Sigmoid colon (tissue), 4 donors: Measurements from ENCODE around the gene COL3A1.

ENCODE experiments used
- EP300 ChIP-seq, 4 donors: sonication (generic); formaldehyde crosslinking; IDR thresholded peaks; one replicate each; pipeline ENCODE4 v1.6.1; 2017; ENCODE audit warnings: antibody characterized with exemption in 4 of 4
- POLR2A ChIP-seq, 2 donors: fragments of 450-650 bp; IDR thresholded peaks; one replicate each; pipeline ENCODE4 v1.6.1; 2016; ENCODE audit warnings: antibody characterized with exemption in 2 of 2, mild to moderate bottlenecking in 2 of 2, moderate library complexity in 2 of 2
- POLR2AphosphoS5 ChIP-seq, 4 donors: sonication (generic); formaldehyde crosslinking; IDR thresholded peaks; one replicate each; pipeline ENCODE4 v1.6.1; 2017; ENCODE audit warnings: antibody characterized with exemption in 4 of 4
- TF ChIP-seq, protein P1 (sequence below), 4 experiments: fragments of 450-650 bp in 3 of 4; fragments of 200-600 bp in 1 of 4; IDR thresholded peaks; one replicate each; pipeline ENCODE4 v1.5.1; 2016 to 2019; ENCODE audit warnings: antibody characterized with exemption in 4 of 4, mild to moderate bottlenecking in 3 of 4, moderate library complexity in 2 of 4

DNA sequence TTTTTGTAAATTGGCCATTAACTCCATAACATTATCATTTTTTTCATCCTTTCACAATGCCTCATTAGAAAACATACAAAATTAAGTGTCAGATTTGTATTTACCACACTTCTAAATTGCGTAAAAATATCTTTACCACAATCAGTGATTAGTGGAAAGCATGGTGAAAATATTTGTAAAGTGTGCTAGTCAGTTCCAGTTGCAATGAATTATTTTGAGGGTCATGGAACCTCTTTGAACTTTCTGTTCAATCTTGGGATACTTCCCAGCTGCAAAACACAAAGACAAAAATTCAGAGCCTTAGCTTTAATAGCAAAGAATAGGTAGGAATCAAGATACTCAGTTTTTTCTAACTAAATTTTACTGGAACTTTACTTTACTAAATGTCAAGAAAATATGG, 4.0 kb upstream of the COL3A1 start:
- peak in 2 of 4 donors; percentile 18 to 34 for TF ChIP-seq POLR2AphosphoS5 (IDR thresholded peaks at IDR 0.05)
- TF ChIP-seq, protein P1, sequence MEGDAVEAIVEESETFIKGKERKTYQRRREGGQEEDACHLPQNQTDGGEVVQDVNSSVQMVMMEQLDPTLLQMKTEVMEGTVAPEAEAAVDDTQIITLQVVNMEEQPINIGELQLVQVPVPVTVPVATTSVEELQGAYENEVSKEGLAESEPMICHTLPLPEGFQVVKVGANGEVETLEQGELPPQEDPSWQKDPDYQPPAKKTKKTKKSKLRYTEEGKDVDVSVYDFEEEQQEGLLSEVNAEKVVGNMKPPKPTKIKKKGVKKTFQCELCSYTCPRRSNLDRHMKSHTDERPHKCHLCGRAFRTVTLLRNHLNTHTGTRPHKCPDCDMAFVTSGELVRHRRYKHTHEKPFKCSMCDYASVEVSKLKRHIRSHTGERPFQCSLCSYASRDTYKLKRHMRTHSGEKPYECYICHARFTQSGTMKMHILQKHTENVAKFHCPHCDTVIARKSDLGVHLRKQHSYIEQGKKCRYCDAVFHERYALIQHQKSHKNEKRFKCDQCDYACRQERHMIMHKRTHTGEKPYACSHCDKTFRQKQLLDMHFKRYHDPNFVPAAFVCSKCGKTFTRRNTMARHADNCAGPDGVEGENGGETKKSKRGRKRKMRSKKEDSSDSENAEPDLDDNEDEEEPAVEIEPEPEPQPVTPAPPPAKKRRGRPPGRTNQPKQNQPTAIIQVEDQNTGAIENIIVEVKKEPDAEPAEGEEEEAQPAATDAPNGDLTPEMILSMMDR (IDR thresholded peaks at IDR 0.05): no peak
- TF ChIP-seq POLR2A (IDR thresholded peaks at IDR 0.05): no peak
- no peak for TF ChIP-seq EP300 (IDR thresholded peaks at IDR 0.05)
